Measurements from ENCODE around the gene GNG12.
A peak's percentile ranks its signal among the peaks of the same experiment; 100 is the strongest.

Gene GNG12

GRCh38 chr1:67832737-67833601 is at the start of gene GNG12:
Gene GNG12 (minus strand): TSS chr1:67833467. CDS start chr1:67707686, 125,781 bp downstream.
- peak within 1 kb of the TSS; percentile 85 for H3K4me3 ChIP-seq (ENCODE audit: low read depth, low read length)
- DNase-seq (ENCODE audit: low read depth): peak; percentile 47

GRCh38 chr1:67882196-67882958 is 49.1 kb upstream of the GNG12 start:
- no peak overlapping the region for H3K4me3 ChIP-seq (ENCODE audit: low read depth, low read length)
- DNase-seq (ENCODE audit: low read depth): no peak

- DNase-seq (ENCODE audit: low read depth): peak; percentile 73
- no peak overlapping the region for H3K4me3 ChIP-seq (ENCODE audit: low read depth, low read length)
These were observed 46.9 kb upstream of the GNG12 start for GRCh38 chr1:67880056-67880601.

- DNase-seq (ENCODE audit: low read depth): no peak
- no peak overlapping the region for H3K4me3 ChIP-seq (ENCODE audit: low read depth, low read length)
These were observed 46.2 kb upstream of the GNG12 start for GRCh38 chr1:67879485-67879884.

- DNase-seq (ENCODE audit: low read depth): no peak
- no peak overlapping the region for H3K4me3 ChIP-seq (ENCODE audit: low read depth, low read length)
These were observed 41.3 kb upstream of the GNG12 start for GRCh38 chr1:67874501-67875111.

GRCh38 chr1:67869233-67869632 is 36.0 kb upstream of the GNG12 start:
- H3K4me3 ChIP-seq (ENCODE audit: low read depth, low read length): no peak overlapping the region
- DNase-seq (ENCODE audit: low read depth): no peak

GRCh38 chr1:67863637-67864036 is 30.4 kb upstream of the GNG12 start:
- DNase-seq (ENCODE audit: low read depth): no peak
- no peak overlapping the region for H3K4me3 ChIP-seq (ENCODE audit: low read depth, low read length)

- DNase-seq (ENCODE audit: low read depth): no peak
- no peak overlapping the region for H3K4me3 ChIP-seq (ENCODE audit: low read depth, low read length)
These were observed 29.4 kb upstream of the GNG12 start for GRCh38 chr1:67862685-67863084.

GRCh38 chr1:67861856-67862516 is 28.7 kb upstream of the GNG12 start:
- DNase-seq (ENCODE audit: low read depth): no peak

GRCh38 chr1:67860776-67861175 is 27.5 kb upstream of the GNG12 start:
- no peak for DNase-seq (ENCODE audit: low read depth)
- H3K4me3 ChIP-seq (ENCODE audit: low read depth, low read length): no peak overlapping the region

More at GRCh38 chr1:67861856-67862516, 28.7 kb upstream of the GNG12 start:
- no peak overlapping the region for H3K4me3 ChIP-seq (ENCODE audit: low read depth, low read length)

- no peak for DNase-seq (ENCODE audit: low read depth)
- H3K4me3 ChIP-seq (ENCODE audit: low read depth, low read length): no peak overlapping the region
These were observed 23.7 kb upstream of the GNG12 start for GRCh38 chr1:67856921-67857320.

GRCh38 chr1:67855961-67856360 is 22.7 kb upstream of the GNG12 start:
- no peak overlapping the region for H3K4me3 ChIP-seq (ENCODE audit: low read depth, low read length)
- no peak for DNase-seq (ENCODE audit: low read depth)

GRCh38 chr1:67855444-67855843 is 22.2 kb upstream of the GNG12 start:
- no peak for DNase-seq (ENCODE audit: low read depth)
- H3K4me3 ChIP-seq (ENCODE audit: low read depth, low read length): no peak overlapping the region

- H3K4me3 ChIP-seq (ENCODE audit: low read depth, low read length): no peak overlapping the region
- peak; percentile 65 for DNase-seq (ENCODE audit: low read depth)
These were observed 20.4 kb upstream of the GNG12 start for GRCh38 chr1:67853704-67854103.

GRCh38 chr1:67851800-67852199 is 18.5 kb upstream of the GNG12 start:
- no peak for DNase-seq (ENCODE audit: low read depth)
- no peak overlapping the region for H3K4me3 ChIP-seq (ENCODE audit: low read depth, low read length)

- peak; percentile 81 for DNase-seq (ENCODE audit: low read depth)
- H3K4me3 ChIP-seq (ENCODE audit: low read depth, low read length): no peak overlapping the region
These were observed 17.4 kb upstream of the GNG12 start for GRCh38 chr1:67850611-67851075.

GRCh38 chr1:67850151-67850551 is 16.9 kb upstream of the GNG12 start:
- no peak overlapping the region for H3K4me3 ChIP-seq (ENCODE audit: low read depth, low read length)
- DNase-seq (ENCODE audit: low read depth): no peak

- no peak for DNase-seq (ENCODE audit: low read depth)
- H3K4me3 ChIP-seq (ENCODE audit: low read depth, low read length): no peak overlapping the region
These were observed 14.2 kb upstream of the GNG12 start for GRCh38 chr1:67847466-67847865.

GRCh38 chr1:67846538-67846937 is 13.3 kb upstream of the GNG12 start:
- DNase-seq (ENCODE audit: low read depth): no peak
- H3K4me3 ChIP-seq (ENCODE audit: low read depth, low read length): no peak overlapping the region

Data from skeletal muscle cell (primary cell).